Thyroid gland (tissue), 4 donors: ENCODE measurements around the gene MAGI2. TPM values are rescaled to one million over a fixed set of nuclear protein-coding genes. Genes with fewer than 3 reads are reported as not detected.
A peak's percentile ranks its signal among the peaks of the same experiment; 100 is the strongest.

ENCODE experiments used
- DNase-seq, 2 donors: peaks; one replicate each; pipeline ENCODE4 v3.0.0-alpha.2; 2019
- H3K27ac ChIP-seq, 3 donors: fragments of 200-600 bp; sonication (generic); 1 replicate in 2 of 3; 2 replicates in 1 of 3; pipeline ENCODE4 v1.5.1; 2016 to 2019; ENCODE audit warnings: mild to moderate bottlenecking in 1 of 3, moderate library complexity in 1 of 3
- H3K27me3 ChIP-seq: fragments of 200-600 bp; sonication (generic); one replicate; pipeline ENCODE4 v1.5.1; 2019
- H3K36me3 ChIP-seq, 2 donors: fragments of 200-600 bp; sonication (generic); one replicate each; pipeline ENCODE4 v1.5.1; 2016 to 2019
- H3K4me1 ChIP-seq, 2 donors: fragments of 200-600 bp; sonication (generic); one replicate each; pipeline ENCODE4 v1.5.1; 2017 to 2019
- H3K4me3 ChIP-seq, 3 donors: fragments of 200-600 bp; sonication (generic); replicated peaks in 1 of 3; 1 replicate in 2 of 3; 2 replicates in 1 of 3; pipeline ENCODE4 v1.5.1; 2016; ENCODE audit warnings: mild to moderate bottlenecking in 1 of 3
- H3K9me3 ChIP-seq: fragments of 200-600 bp; sonication (generic); one replicate; pipeline ENCODE4 v1.5.1; 2017
- CTCF ChIP-seq, 6 experiments: fragments of 200-600 bp in 3 of 6; fragments of 450-650 bp in 3 of 6; sonication (generic) in 3 of 6; IDR thresholded peaks; one replicate each; pipeline ENCODE4 v1.5.1; 2016 to 2019; ENCODE audit warnings: antibody characterized with exemption in 6 of 6, mild to moderate bottlenecking in 2 of 6, inconsistent platforms in 1 of 6, moderate library complexity in 1 of 6
- POLR2A ChIP-seq, 2 donors: fragments of 450-650 bp; IDR thresholded peaks; one replicate each; pipeline ENCODE4 v1.6.1; 2017; ENCODE audit warnings: antibody characterized with exemption in 2 of 2, mild to moderate bottlenecking in 2 of 2, moderate library complexity in 1 of 2
- WGBS, 2 donors: methylation state at CpG; one replicate each; pipeline ENCODE4 v1.1.5; 2017; 5-methylcytosine and 5-hydroxymethylcytosine counted together
- intact Hi-C: fragments of 100-400 bp; cut with DNase I; formaldehyde crosslinking; loops from one replicate; pipeline ENCODE4 v1.15.1; 2023
- total RNA-seq, 4 donors: library from RNA; depleted of rRNA; stranded (reverse); fragments of >200 nt; gene quantifications; one replicate each; pipeline ENCODE4 v1.2.3, GENCODE V29; 2016

The MAGI2 gene
- total RNA-seq, 4 donors from 2014 or later = 20.7 to 31.1 (median 26.0) TPM

DNA sequence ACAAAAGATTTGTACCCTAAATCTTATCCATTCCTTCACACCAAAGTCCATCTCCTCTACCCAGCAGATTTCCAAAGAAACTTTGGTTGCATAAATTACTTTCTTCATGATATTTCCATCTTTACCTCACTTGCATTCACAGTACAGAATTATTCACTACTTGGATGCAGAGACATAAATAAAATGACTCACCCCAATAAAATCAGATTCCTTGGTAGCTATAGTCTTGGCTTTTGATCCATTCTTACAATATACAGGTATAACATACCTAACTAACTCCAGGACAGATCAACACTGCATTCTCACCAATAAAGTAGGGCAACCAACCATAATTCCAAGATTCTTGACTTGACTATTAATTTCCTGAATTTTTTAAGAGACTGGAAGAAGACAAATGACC lies 815.1 kb downstream of the MAGI2 start:
- H3K27me3 ChIP-seq = no peaks in the 10 kb centered on the region
- no peak overlapping the region for H3K4me3 ChIP-seq
- H3K27ac ChIP-seq = no peak overlapping the region
- H3K4me1 ChIP-seq = no peaks in the 10 kb centered on the region
- intact Hi-C loops = no loop called here
- no peak for DNase-seq
- TF ChIP-seq POLR2A (IDR thresholded peaks at IDR 0.05) (no peak), CTCF (IDR thresholded peaks at IDR 0.05) (no peak)
- H3K9me3 ChIP-seq = no peaks in the 10 kb centered on the region
- H3K36me3 ChIP-seq = no peaks in the 10 kb centered on the region

GRCh38 chr7:78636727-78637126 lies 816.7 kb downstream of the MAGI2 start:
- Histone ChIP-seq H3K27me3 (no peaks in the 10 kb centered on the region), H3K9me3 (no peaks in the 10 kb centered on the region), H3K4me3 (no peak overlapping the region), H3K36me3 (no peaks in the 10 kb centered on the region), H3K27ac (no peak overlapping the region), H3K4me1 (no peaks in the 10 kb centered on the region)
- no peak for DNase-seq
- intact Hi-C loops = no loop called here
- WGBS, 2 donors = 94 to 98% methylated on average over 6 of the region's 6 CpGs
- TF ChIP-seq POLR2A (IDR thresholded peaks at IDR 0.05) (no peak), CTCF (IDR thresholded peaks at IDR 0.05) (no peak)

GRCh38 chr7:78635026-78635793 lies 818.3 kb downstream of the MAGI2 start:
- no peak for TF ChIP-seq CTCF (IDR thresholded peaks at IDR 0.05)
- TF ChIP-seq POLR2A (IDR thresholded peaks at IDR 0.05) = no peak
- Histone ChIP-seq H3K4me3 (no peak overlapping the region), H3K27me3 (no peaks in the 10 kb centered on the region), H3K9me3 (no peaks in the 10 kb centered on the region), H3K36me3 (no peaks in the 10 kb centered on the region), H3K4me1 (no peaks in the 10 kb centered on the region), H3K27ac (no peak overlapping the region)
- DNase-seq = no peak
- intact Hi-C loops = no loop called here
- whole genome bisulfite sequencing, 2 donors = 88 to 90% methylated on average over 4 of the region's 4 CpGs

GRCh38 chr7:78634093-78634492 lies 819.4 kb downstream of the MAGI2 start:
- no peaks in the 10 kb centered on the region for H3K27me3 ChIP-seq
- no peaks in the 10 kb centered on the region for H3K4me1 ChIP-seq
- H3K36me3 ChIP-seq = no peaks in the 10 kb centered on the region
- intact Hi-C loops = no loop called here
- TF ChIP-seq CTCF (IDR thresholded peaks at IDR 0.05) = no peak
- TF ChIP-seq POLR2A (IDR thresholded peaks at IDR 0.05) = no peak
- DNase-seq = no peak
- 96 to 100% methylated on average over 1 of the region's 1 CpG for WGBS, 2 donors
- no peaks in the 10 kb centered on the region for H3K9me3 ChIP-seq
- H3K4me3 ChIP-seq = no peak overlapping the region
- H3K27ac ChIP-seq = no peak overlapping the region

DNA sequence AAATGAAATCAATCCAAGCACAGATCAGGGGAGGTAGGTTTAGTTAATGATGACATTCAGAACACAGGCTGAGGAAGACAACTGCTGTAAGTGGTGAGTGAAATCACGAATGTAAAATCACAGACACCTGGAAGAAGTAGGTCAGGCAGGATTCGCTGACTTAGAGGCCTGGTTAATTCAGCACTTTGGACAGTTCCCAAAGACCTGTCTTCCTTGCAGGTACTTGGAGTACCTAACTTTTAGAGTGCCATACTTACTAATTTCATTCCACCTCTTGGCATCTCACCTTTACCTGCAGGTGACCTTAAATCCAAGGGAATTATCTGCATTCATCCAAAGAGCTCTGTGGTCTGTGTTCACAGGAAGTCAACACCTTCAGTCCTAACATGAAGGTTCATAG lies 832.5 kb downstream of the MAGI2 start:
- TF ChIP-seq CTCF (IDR thresholded peaks at IDR 0.05) (no peak), POLR2A (IDR thresholded peaks at IDR 0.05) (no peak)
- Histone ChIP-seq H3K4me1 (no peaks in the 10 kb centered on the region), H3K9me3 (no peaks in the 10 kb centered on the region), H3K4me3 (no peak overlapping the region), H3K27me3 (no peaks in the 10 kb centered on the region), H3K36me3 (no peaks in the 10 kb centered on the region), H3K27ac (no peak overlapping the region)
- 30 to 43% methylated on average over 2 of the region's 2 CpGs for WGBS, 2 donors
- peak in 1 of 2 donors; percentile 1 for DNase-seq
- intact Hi-C loops = no loop called here
